GM12878 (cell line): ENCODE results near the gene GPI.

Source experiments
- CBFB ChIP-seq: IDR thresholded peaks from 2 replicates; pipeline ENCODE4 v1.6.1; 2016; ENCODE audit warnings: antibody characterized with exemption, low read depth
- CREB1 ChIP-seq: IDR thresholded peaks from 2 replicates; pipeline ENCODE4 v1.6.1; 2012; ENCODE audit warnings: low read depth, mild to moderate bottlenecking, inconsistent platforms
- MYC ChIP-seq: IDR thresholded peaks from 2 replicates; pipeline ENCODE4 v1.6.1; 2011; ENCODE audit warnings: mild to moderate bottlenecking, low read length, moderate library complexity, inconsistent platforms; ENCODE audit not compliant: insufficient read depth, insufficient replicate concordance, insufficient read length, severe bottlenecking
- POLR2A ChIP-seq: IDR thresholded peaks from 2 replicates; pipeline ENCODE4 v1.6.1; 2011; ENCODE audit warnings: low read depth, mild to moderate bottlenecking, low read length
- POLR2AphosphoS5 ChIP-seq: IDR thresholded peaks from 2 replicates; pipeline ENCODE4 v1.6.1; 2011; ENCODE audit warnings: mild to moderate bottlenecking, low read length, inconsistent platforms
- RFX5 ChIP-seq: IDR thresholded peaks from 2 replicates; pipeline ENCODE4 v1.6.1; 2011; ENCODE audit warnings: low read depth, low read length, improper control_type of control experiment
- SMARCA5 ChIP-seq: fragments of 450-650 bp; IDR thresholded peaks from 2 replicates; pipeline ENCODE4 v1.6.1; 2017; ENCODE audit warnings: mild to moderate bottlenecking
- WRNIP1 ChIP-seq: IDR thresholded peaks from 2 replicates; pipeline ENCODE4 v1.6.1; 2011; ENCODE audit warnings: low read depth, low read length, improper control_type of control experiment, borderline replicate concordance
- TF ChIP-seq, protein P1 (sequence below): IDR thresholded peaks from 2 replicates; pipeline ENCODE4 v1.6.1; 2012; ENCODE audit warnings: mild to moderate bottlenecking, low read depth, low read length

DNA sequence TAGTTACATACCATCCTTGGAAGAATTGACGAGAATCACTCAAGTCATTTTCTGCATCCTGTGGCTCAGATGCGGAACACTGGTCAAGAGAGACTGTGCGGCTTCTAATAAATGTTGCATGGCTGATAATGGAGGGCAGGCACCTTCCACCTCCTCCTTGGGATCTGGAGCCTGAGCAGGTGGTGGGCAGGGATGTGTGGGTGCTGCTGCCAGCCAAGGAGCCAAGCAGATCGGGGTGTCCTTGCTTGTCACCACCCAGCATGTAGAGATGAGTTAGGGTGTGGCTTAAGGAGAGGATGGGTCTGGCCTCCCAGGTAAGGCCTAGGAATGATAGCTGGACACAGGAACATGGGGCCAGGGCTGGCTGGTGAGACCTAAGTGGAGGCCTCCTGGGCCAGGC, 17.5 kb downstream of the GPI start:
- TF ChIP-seq MYC (no peak), WRNIP1 (no peak), CREB1 (no peak), RFX5 (no peak), POLR2A (no peak), POLR2AphosphoS5 (no peak), SMARCA5 (no peak), CBFB (no peak)
- TF ChIP-seq, protein P1, sequence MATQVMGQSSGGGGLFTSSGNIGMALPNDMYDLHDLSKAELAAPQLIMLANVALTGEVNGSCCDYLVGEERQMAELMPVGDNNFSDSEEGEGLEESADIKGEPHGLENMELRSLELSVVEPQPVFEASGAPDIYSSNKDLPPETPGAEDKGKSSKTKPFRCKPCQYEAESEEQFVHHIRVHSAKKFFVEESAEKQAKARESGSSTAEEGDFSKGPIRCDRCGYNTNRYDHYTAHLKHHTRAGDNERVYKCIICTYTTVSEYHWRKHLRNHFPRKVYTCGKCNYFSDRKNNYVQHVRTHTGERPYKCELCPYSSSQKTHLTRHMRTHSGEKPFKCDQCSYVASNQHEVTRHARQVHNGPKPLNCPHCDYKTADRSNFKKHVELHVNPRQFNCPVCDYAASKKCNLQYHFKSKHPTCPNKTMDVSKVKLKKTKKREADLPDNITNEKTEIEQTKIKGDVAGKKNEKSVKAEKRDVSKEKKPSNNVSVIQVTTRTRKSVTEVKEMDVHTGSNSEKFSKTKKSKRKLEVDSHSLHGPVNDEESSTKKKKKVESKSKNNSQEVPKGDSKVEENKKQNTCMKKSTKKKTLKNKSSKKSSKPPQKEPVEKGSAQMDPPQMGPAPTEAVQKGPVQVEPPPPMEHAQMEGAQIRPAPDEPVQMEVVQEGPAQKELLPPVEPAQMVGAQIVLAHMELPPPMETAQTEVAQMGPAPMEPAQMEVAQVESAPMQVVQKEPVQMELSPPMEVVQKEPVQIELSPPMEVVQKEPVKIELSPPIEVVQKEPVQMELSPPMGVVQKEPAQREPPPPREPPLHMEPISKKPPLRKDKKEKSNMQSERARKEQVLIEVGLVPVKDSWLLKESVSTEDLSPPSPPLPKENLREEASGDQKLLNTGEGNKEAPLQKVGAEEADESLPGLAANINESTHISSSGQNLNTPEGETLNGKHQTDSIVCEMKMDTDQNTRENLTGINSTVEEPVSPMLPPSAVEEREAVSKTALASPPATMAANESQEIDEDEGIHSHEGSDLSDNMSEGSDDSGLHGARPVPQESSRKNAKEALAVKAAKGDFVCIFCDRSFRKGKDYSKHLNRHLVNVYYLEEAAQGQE = no peak
